Testis (tissue), 2 donors: ENCODE measurements around the gene ADM5.
A peak's percentile ranks its signal among the peaks of the same experiment; 100 is the strongest.

Experiments
- POLR2A ChIP-seq: fragments of 450-650 bp; IDR thresholded peaks from one replicate; pipeline ENCODE4 v1.6.1; 2017; ENCODE audit warnings: antibody characterized with exemption, mild to moderate bottlenecking, moderate library complexity
- TF ChIP-seq, protein P1 (sequence below), 3 experiments: fragments of 450-650 bp in 2 of 3; fragments of 200-600 bp in 1 of 3; sonication (generic) in 1 of 3; IDR thresholded peaks; one replicate each; pipeline ENCODE4 v1.5.1; 2016 to 2019; ENCODE audit warnings: antibody characterized with exemption in 3 of 3, mild to moderate bottlenecking in 2 of 3, moderate library complexity in 1 of 3

DNA sequence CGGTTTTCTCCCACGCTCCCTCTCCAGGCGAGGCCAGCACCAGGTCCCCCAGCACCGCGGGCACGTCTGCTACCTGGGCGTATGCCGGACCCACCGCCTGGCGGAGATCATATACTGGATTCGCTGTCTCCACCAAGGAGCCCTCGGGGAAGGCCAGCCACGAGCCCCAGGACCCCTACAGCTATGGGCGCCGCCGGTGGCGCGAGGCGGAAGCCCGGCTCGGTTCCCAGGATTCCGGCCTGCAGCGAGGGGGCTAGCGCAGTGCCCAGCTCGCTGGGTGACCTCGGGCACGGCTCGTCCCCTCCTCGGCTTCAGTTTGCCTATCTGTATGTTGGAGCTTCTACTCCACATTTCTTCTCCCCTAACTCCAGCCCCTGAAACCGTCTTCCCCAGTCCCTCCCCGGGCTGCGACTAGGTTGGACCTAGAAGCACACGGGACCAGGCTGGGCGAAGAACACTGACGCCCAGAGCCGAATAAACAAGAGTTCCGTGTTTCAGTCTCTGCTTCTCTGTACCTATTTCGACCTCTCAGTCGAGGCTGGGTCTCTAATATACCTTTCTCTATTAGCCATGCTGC lies 773 bp downstream of the ADM5 start:
- TF ChIP-seq, protein P1, sequence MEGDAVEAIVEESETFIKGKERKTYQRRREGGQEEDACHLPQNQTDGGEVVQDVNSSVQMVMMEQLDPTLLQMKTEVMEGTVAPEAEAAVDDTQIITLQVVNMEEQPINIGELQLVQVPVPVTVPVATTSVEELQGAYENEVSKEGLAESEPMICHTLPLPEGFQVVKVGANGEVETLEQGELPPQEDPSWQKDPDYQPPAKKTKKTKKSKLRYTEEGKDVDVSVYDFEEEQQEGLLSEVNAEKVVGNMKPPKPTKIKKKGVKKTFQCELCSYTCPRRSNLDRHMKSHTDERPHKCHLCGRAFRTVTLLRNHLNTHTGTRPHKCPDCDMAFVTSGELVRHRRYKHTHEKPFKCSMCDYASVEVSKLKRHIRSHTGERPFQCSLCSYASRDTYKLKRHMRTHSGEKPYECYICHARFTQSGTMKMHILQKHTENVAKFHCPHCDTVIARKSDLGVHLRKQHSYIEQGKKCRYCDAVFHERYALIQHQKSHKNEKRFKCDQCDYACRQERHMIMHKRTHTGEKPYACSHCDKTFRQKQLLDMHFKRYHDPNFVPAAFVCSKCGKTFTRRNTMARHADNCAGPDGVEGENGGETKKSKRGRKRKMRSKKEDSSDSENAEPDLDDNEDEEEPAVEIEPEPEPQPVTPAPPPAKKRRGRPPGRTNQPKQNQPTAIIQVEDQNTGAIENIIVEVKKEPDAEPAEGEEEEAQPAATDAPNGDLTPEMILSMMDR (IDR thresholded peaks at IDR 0.05), result peak in 1 of 3 experiments; percentile 7
- TF ChIP-seq POLR2A, result no peak
